ENCODE data around the gene PYGM.

Gene PYGM

DNA sequence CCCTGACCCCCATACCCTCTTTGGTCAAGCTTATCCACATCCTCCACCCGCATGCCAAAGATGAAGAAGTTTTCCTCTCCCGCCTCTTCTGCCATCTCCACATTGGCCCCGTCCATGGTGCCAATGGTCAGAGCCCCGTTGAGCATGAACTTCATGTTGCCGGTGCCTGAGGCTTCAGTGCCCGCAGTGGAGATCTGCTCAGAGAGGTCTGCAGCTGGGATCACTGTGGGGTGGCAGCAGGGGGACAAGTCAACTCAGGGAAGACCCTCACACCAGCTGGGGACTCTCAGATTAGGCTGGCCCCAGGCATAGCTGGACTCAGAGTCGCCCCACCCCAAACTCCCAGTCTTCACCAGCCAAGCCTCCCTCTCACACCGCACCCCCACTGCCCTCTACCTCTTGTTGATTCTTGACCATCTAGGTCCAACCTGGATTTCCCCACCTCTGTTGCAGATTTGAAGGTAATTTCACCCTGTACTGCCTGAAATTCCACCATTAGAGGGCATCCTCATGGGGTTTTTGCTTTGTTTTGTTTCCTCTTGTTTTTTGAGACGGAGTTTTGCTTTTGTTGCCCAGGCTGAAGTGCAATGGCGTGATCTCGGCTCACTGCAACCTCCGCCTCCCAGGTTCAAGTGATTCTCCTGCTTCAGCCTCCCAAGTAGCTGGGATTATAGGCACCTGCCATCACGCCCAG, 9.3 kb downstream of the PYGM start:
- Histone ChIP-seq H3K9ac (ENCODE audit: low read depth, low read length) (no peak overlapping the region), H3K4me3 (ENCODE audit: low read depth, low read length) (no peak overlapping the region), H3K36me3 (ENCODE audit: control insufficient read depth, insufficient read depth, low read length) (no peaks in the 10 kb centered on the region), H3K9me3 (ENCODE audit: control insufficient read depth, insufficient read depth, low read length) (no peaks in the 10 kb centered on the region), H3K27ac (ENCODE audit: low read depth, low read length) (no peak overlapping the region), H3K27me3 (ENCODE audit: control insufficient read depth, insufficient read depth, low read length) (no peaks in the 10 kb centered on the region), H3K4me1 (ENCODE audit: control insufficient read depth, insufficient read depth, low read length) (no peaks in the 10 kb centered on the region)

- Histone ChIP-seq H3K4me3 (ENCODE audit: low read depth, low read length) (no peak overlapping the region), H3K9me3 (ENCODE audit: control insufficient read depth, insufficient read depth, low read length) (no peaks in the 10 kb centered on the region), H3K27ac (ENCODE audit: low read depth, low read length) (no peak overlapping the region), H3K9ac (ENCODE audit: low read depth, low read length) (no peak overlapping the region), H3K36me3 (ENCODE audit: control insufficient read depth, insufficient read depth, low read length) (no peaks in the 10 kb centered on the region), H3K27me3 (ENCODE audit: control insufficient read depth, insufficient read depth, low read length) (peaks cover 13% of the 10 kb centered on the region), H3K4me1 (ENCODE audit: control insufficient read depth, insufficient read depth, low read length) (no peaks in the 10 kb centered on the region)
Observed at GRCh38 chr11:64747961-64748665, 11.7 kb downstream of the PYGM start.

DNA sequence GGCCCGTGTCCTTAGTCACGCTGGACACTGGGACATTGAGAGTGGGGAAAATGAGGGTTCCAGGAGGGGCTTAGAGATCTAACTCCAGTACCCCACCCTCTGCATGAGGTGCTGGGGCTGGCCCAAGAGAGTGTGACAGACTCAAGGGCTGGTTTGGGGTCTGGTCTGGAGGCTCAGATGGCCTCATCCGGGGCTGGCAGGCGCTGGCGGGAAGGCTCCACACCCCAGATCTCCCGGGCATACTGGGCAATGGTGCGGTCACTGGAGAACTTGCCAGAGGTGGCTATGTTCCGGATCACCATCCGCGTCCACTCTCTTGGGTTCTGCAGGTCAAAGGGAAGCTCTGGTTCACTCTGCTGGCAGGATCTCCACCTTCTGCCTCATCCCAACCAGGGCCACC, 13.3 kb downstream of the PYGM start:
- Histone ChIP-seq H3K27ac (ENCODE audit: low read depth, low read length) (no peak overlapping the region), H3K4me1 (ENCODE audit: control insufficient read depth, insufficient read depth, low read length) (peaks cover 8% of the 10 kb centered on the region)

DNA sequence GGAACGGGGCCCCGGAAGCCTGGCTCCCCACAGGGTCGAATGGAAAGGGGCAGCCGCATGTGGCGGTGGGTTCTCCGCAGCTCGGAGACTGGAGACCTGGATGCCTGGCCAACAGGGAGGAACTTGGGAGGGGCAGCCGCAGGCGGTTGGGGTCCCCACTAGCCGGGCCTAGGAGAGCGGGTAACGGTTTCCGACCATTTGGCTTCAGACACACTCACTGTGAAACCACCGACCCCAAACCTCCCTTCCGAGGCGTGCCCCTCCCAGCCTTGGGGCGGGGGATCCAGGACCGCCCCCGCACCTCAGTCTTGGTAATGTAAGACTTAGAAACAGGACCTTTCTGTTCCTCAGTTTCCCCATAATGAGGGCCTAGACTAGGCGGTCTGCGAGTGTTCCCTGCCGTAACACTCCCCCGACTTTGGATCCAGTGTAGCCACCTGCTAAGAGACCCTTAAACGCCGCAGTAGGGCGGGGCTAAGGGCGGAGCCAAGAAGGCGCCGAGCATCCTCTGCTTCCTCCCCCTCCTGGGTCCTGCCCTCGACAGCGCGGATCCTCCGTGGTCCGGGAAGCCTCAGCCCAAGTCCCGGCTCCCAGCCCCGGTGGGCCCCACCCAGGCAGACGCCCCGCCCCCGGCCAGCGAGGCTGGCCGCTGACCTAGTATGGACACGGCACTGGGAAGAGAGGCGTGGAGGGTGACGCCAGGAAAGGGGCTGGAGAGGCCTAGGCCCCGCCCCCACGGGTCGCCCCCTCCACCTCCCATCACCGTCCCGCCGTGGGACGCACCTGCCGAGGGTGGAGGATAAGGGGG, 14.0 kb downstream of the PYGM start:
- Histone ChIP-seq H3K9me3 (ENCODE audit: control insufficient read depth, insufficient read depth, low read length) (no peaks in the 10 kb centered on the region), H3K9ac (ENCODE audit: low read depth, low read length) (no peak overlapping the region), H3K27ac (ENCODE audit: low read depth, low read length) (peak overlapping the region; percentile 51)

More for the DNA sequence above, 13.3 kb downstream of the PYGM start:
- H3K36me3 ChIP-seq (ENCODE audit: control insufficient read depth, insufficient read depth, low read length) = no peaks in the 10 kb centered on the region
- H3K27me3 ChIP-seq (ENCODE audit: control insufficient read depth, insufficient read depth, low read length) = peaks cover 28% of the 10 kb centered on the region
- no peak overlapping the region; the same call in 1 of the 2 replicates for H3K4me3 ChIP-seq (ENCODE audit: low read depth, low read length)
- H3K9me3 ChIP-seq (ENCODE audit: control insufficient read depth, insufficient read depth, low read length) = no peaks in the 10 kb centered on the region
- no peak overlapping the region for H3K9ac ChIP-seq (ENCODE audit: low read depth, low read length)

DNA sequence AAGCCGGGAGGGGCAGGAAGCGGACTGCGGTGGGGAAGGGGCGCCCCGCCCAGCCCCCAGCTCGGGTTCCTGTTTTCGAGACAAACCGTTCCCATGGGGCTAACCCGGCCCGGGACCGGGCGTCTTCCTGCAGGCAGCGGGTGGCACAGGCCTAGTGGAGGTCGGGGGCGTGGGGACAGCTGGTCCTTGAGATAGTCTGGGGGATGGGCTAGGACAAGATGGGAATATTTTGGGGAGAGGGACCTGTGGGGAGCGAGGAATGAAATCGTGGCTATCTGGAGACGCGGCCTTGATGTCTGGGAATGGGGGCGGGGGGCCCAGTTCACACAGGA, 14.6 kb downstream of the PYGM start:
- Histone ChIP-seq H3K27ac (ENCODE audit: low read depth, low read length) (peak overlapping the region; percentile 51), H3K4me3 (ENCODE audit: low read depth, low read length) (peak overlapping the region; percentile 61), H3K36me3 (ENCODE audit: control insufficient read depth, insufficient read depth, low read length) (no peaks in the 10 kb centered on the region), H3K27me3 (ENCODE audit: control insufficient read depth, insufficient read depth, low read length) (peaks cover 40% of the 10 kb centered on the region), H3K9ac (ENCODE audit: low read depth, low read length) (no peak overlapping the region), H3K9me3 (ENCODE audit: control insufficient read depth, insufficient read depth, low read length) (no peaks in the 10 kb centered on the region), H3K4me1 (ENCODE audit: control insufficient read depth, insufficient read depth, low read length) (peaks cover 16% of the 10 kb centered on the region)

More for the DNA sequence above, 14.0 kb downstream of the PYGM start:
- Histone ChIP-seq H3K4me3 (ENCODE audit: low read depth, low read length) (peak overlapping the region; percentile 61), H3K36me3 (ENCODE audit: control insufficient read depth, insufficient read depth, low read length) (no peaks in the 10 kb centered on the region), H3K27me3 (ENCODE audit: control insufficient read depth, insufficient read depth, low read length) (peaks cover 35% of the 10 kb centered on the region), H3K4me1 (ENCODE audit: control insufficient read depth, insufficient read depth, low read length) (peaks cover 15% of the 10 kb centered on the region)

GRCh38 chr11:64744544-64745188, 15.1 kb downstream of the PYGM start:
- peak overlapping the region; percentile 67 for H3K4me3 ChIP-seq (ENCODE audit: low read depth, low read length)
- H3K36me3 ChIP-seq (ENCODE audit: control insufficient read depth, insufficient read depth, low read length) = no peaks in the 10 kb centered on the region
- peaks cover 43% of the 10 kb centered on the region for H3K27me3 ChIP-seq (ENCODE audit: control insufficient read depth, insufficient read depth, low read length)
- no peak overlapping the region for H3K9ac ChIP-seq (ENCODE audit: low read depth, low read length)
- no peak overlapping the region for H3K27ac ChIP-seq (ENCODE audit: low read depth, low read length)
- H3K4me1 ChIP-seq (ENCODE audit: control insufficient read depth, insufficient read depth, low read length) = peaks cover 16% of the 10 kb centered on the region
- no peaks in the 10 kb centered on the region for H3K9me3 ChIP-seq (ENCODE audit: control insufficient read depth, insufficient read depth, low read length)

DNA sequence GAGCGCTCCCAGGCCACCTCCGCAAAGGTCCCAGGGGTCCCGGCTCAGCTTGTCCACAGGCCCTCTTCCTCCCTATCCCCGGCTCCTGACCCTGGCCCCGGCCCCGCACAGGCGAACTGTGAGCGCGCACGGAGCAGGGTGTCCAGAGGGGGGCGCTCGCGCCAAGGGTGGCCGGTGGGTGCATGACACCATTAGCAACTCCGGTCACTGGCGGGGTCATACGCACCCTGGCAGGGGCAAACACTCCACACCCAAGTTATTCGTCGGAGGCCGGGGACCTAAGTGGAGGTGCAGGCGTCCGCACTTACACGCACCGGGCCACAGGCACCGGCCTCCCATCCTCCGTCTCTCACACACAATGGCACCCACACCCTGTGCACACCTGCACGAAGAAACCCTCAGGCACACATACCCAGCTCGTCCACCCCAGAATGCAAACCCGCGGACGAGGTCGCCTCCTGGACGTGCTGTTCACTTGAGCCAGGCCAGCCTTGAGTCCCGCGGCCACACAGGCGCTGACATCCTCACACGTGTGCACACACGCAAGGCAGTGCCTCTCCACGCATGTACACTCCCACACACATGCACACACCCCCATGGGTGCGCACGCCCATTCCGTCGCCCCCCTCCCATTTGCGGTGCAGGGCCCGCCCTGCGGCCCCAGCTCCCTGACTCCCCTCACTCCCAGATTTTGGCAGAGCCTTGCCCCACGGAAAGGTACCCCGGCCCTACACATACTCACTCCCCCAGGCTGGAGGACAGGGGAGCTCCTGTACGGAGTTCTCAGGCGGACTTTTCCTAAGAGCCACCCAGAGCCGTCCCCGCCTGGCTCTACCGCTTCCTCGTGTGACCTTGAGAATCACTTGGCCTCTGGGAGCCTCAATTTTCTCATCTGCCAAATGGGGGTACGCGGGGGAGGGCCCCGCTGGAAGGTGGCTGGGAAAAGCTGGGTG, 15.9 kb downstream of the PYGM start, which contains the start of gene RASGRP2:
TSS of gene RASGRP2 (minus strand) at position 552 of the 953 bp plus-strand sequence. CDS start 1,276 bp downstream, outside the sequence.
- H3K9ac ChIP-seq (ENCODE audit: low read depth, low read length) = no peak within 1 kb of the TSS
- H3K36me3 ChIP-seq (ENCODE audit: control insufficient read depth, insufficient read depth, low read length) = no peaks in the 10 kb centered on the region
- peaks cover 43% of the 10 kb centered on the region for H3K27me3 ChIP-seq (ENCODE audit: control insufficient read depth, insufficient read depth, low read length)
- no peaks in the 10 kb centered on the region for H3K9me3 ChIP-seq (ENCODE audit: control insufficient read depth, insufficient read depth, low read length)
- peak within 1 kb of the TSS; percentile 67 for H3K4me3 ChIP-seq (ENCODE audit: low read depth, low read length)
- H3K4me1 ChIP-seq (ENCODE audit: control insufficient read depth, insufficient read depth, low read length) = peaks cover 23% of the 10 kb centered on the region
- no peak within 1 kb of the TSS for H3K27ac ChIP-seq (ENCODE audit: low read depth, low read length)

GRCh38 chr11:64742889-64743590, 16.7 kb downstream of the PYGM start:
- Histone ChIP-seq H3K36me3 (ENCODE audit: control insufficient read depth, insufficient read depth, low read length) (no peaks in the 10 kb centered on the region), H3K4me3 (ENCODE audit: low read depth, low read length) (peak overlapping the region; percentile 67), H3K27ac (ENCODE audit: low read depth, low read length) (no peak overlapping the region), H3K27me3 (ENCODE audit: control insufficient read depth, insufficient read depth, low read length) (peaks cover 43% of the 10 kb centered on the region), H3K9ac (ENCODE audit: low read depth, low read length) (no peak overlapping the region), H3K9me3 (ENCODE audit: control insufficient read depth, insufficient read depth, low read length) (no peaks in the 10 kb centered on the region), H3K4me1 (ENCODE audit: control insufficient read depth, insufficient read depth, low read length) (peaks cover 23% of the 10 kb centered on the region)

- Histone ChIP-seq H3K27ac (ENCODE audit: low read depth, low read length) (no peak overlapping the region), H3K9me3 (ENCODE audit: control insufficient read depth, insufficient read depth, low read length) (no peaks in the 10 kb centered on the region), H3K36me3 (ENCODE audit: control insufficient read depth, insufficient read depth, low read length) (no peaks in the 10 kb centered on the region), H3K9ac (ENCODE audit: low read depth, low read length) (no peak overlapping the region; the same call in 1 of the 2 replicates), H3K4me1 (ENCODE audit: control insufficient read depth, insufficient read depth, low read length) (peaks cover 23% of the 10 kb centered on the region), H3K4me3 (ENCODE audit: low read depth, low read length) (peak overlapping the region; percentile 67), H3K27me3 (ENCODE audit: control insufficient read depth, insufficient read depth, low read length) (peaks cover 43% of the 10 kb centered on the region)
Observed at GRCh38 chr11:64742087-64742888, 17.5 kb downstream of the PYGM start.

Measured in HUES48 (cell line).